ENCODE data around the gene FAM229A. TPM values are rescaled to one million over a fixed set of nuclear protein-coding genes. Genes with fewer than 3 reads are reported as not detected.

The FAM229A gene
- total RNA-seq, 1 experiment from 2014 or later, result 9.4 TPM

GRCh38 chr1:32358435-32358834, 3.9 kb downstream of the FAM229A start (continued):
- TF ChIP-seq HMGXB4 (CRISPR knock-in tag; IDR thresholded peaks at IDR 0.05) (no peak), PREB (CRISPR knock-in tag; IDR thresholded peaks at IDR 0.05; ENCODE audit: borderline replicate concordance) (no peak), CTCF (IDR thresholded peaks at IDR 0.05) (no peak), SMAD4 (CRISPR knock-in tag; IDR thresholded peaks at IDR 0.05) (no peak), EMX1 (CRISPR knock-in tag; IDR thresholded peaks at IDR 0.05) (no peak)

- H3K27me3 Mint-ChIP-seq (ENCODE audit: low read depth), result peaks cover 54% of the 10 kb centered on the region
These were observed 4.7 kb downstream of the FAM229A start for GRCh38 chr1:32357614-32358013.

More at GRCh38 chr1:32357614-32358013, 4.7 kb downstream of the FAM229A start:
- Mint-ChIP-seq H3K4me3 (no peak overlapping the region), H3K36me3 (no peaks in the 10 kb centered on the region; the same call in 1 of the 2 replicates), H3K9me3 (no peaks in the 10 kb centered on the region), H3K4me1 (peaks cover 20% of the 10 kb centered on the region), H3K27ac (no peak overlapping the region)
- POLR2A ChIA-PET, result no interaction called here
- CTCF ChIA-PET, result no interaction called here
- TF ChIP-seq AR (CRISPR knock-in tag; IDR thresholded peaks at IDR 0.05), result no peak
- TF ChIP-seq RELA (CRISPR knock-in tag; IDR thresholded peaks at IDR 0.05; ENCODE audit: borderline replicate concordance), result no peak
- no peak for TF ChIP-seq NR2C2 (CRISPR knock-in tag; IDR thresholded peaks at IDR 0.05)
- TF ChIP-seq JAZF1 (CRISPR knock-in tag; IDR thresholded peaks at IDR 0.05), result no peak
- no peak for TF ChIP-seq ZMAT4 (CRISPR knock-in tag; IDR thresholded peaks at IDR 0.05)
- TF ChIP-seq ZNF671 (CRISPR knock-in tag; IDR thresholded peaks at IDR 0.05), result no peak
- no peak for TF ChIP-seq TP53 (CRISPR knock-in tag; IDR thresholded peaks at IDR 0.05)
- no peak for TF ChIP-seq E2F5 (CRISPR knock-in tag; IDR thresholded peaks at IDR 0.05)
- no peak for ATAC-seq
- no peak for DNase-seq (ENCODE audit: low spot score)
